Measurements from ENCODE around the gene PAK1IP1.

The PAK1IP1 gene

GRCh38 chr6:10684618-10685017 is 10.2 kb upstream of the PAK1IP1 start:
- no peak for DNase-seq (ENCODE audit: low spot score)
- ChIA-PET POLR2A (ENCODE audit: low non-redundant PET) (no interaction called here), CTCF (interaction anchor here (0.7 kb wide), 1 partner anchor 199 kb away, joined by 4 read pairs; no protein-coding TSS in a partner anchor)
- H3K27ac ChIP-seq = no peak overlapping the region
- TF ChIP-seq, protein P1, sequence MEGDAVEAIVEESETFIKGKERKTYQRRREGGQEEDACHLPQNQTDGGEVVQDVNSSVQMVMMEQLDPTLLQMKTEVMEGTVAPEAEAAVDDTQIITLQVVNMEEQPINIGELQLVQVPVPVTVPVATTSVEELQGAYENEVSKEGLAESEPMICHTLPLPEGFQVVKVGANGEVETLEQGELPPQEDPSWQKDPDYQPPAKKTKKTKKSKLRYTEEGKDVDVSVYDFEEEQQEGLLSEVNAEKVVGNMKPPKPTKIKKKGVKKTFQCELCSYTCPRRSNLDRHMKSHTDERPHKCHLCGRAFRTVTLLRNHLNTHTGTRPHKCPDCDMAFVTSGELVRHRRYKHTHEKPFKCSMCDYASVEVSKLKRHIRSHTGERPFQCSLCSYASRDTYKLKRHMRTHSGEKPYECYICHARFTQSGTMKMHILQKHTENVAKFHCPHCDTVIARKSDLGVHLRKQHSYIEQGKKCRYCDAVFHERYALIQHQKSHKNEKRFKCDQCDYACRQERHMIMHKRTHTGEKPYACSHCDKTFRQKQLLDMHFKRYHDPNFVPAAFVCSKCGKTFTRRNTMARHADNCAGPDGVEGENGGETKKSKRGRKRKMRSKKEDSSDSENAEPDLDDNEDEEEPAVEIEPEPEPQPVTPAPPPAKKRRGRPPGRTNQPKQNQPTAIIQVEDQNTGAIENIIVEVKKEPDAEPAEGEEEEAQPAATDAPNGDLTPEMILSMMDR (conservative IDR thresholded peaks at IDR 0.05; ENCODE audit: low read depth) = no peak

DNA sequence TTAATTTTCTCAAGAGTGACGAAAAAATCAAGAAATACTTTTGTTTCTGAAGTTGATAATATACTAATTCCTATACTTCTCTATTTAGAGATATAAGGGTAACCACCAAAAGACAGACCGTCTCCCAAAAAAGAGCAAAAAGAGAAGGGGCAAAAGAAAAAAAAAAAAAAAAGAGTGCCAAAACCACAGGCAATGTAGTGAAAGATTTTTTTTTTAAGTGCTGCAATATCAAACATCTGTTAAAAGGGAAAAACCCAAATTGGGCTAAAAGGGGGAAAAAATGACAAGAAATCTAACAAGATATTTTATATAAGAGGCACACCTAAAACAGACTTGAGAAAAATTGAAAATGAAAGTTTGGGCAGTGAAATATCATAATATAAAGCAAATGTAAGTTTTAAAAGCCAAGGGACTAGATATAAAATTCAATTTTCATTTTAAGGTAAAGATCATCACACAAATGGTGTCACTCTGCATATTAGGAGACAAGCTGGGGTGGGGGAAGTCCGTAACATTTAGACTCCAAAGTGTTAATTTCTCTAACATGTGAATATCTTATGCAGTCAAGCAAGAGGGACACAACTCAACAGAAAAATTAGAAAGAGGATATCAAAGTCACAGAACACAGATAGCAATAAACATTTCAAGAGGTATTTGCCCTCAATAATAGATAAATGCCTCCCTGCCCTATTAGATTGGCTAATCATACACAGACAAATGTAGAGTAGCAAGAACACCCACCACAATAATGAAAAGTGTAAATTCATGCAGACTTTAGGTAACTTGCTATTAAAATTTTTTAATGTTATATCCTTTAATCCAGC is 9.5 kb upstream of the PAK1IP1 start:
- DNase-seq (ENCODE audit: low spot score) = no peak
- H3K27ac ChIP-seq = no peak overlapping the region
- CTCF ChIA-PET = no interaction called here
- TF ChIP-seq, protein P1 (conservative IDR thresholded peaks at IDR 0.05; ENCODE audit: low read depth) = no peak
- POLR2A ChIA-PET (ENCODE audit: low non-redundant PET) = no interaction called here

GRCh38 chr6:10686901-10687300 is 7.9 kb upstream of the PAK1IP1 start:
- DNase-seq (ENCODE audit: low spot score) = no peak
- no peak overlapping the region for H3K27ac ChIP-seq
- ChIA-PET POLR2A (ENCODE audit: low non-redundant PET) (no interaction called here), CTCF (interaction anchor here (0.6 kb wide), 2 partner anchors 186 to 202 kb away, joined by 3 read pairs; no protein-coding TSS in a partner anchor)
- TF ChIP-seq, protein P1 (conservative IDR thresholded peaks at IDR 0.05; ENCODE audit: low read depth) = no peak

DNA sequence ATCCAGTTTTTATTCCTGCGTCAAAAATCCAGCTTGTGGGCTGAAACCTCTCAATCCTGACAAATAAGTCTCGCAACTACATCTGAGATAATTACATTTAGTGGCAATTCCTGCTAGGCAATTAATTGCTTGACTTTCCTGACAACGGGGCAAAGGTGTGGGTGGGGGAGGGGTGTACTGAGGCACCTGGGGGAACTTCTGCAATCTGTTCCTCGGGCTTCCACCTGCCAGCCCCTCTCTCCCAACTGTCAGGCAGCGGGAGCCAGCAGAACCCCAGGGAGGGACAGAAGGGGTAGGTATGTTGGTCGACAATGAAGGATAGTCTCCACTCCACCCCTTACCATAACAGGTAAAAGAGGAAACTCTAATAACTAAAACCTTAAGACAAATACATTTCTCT is 7.2 kb upstream of the PAK1IP1 start:
- CTCF ChIA-PET = interaction anchor here (0.6 kb wide), 1 partner anchor 10 kb away, joined by 5 read pairs; no protein-coding TSS in a partner anchor

GRCh38 chr6:10690651-10691445 is 3.9 kb upstream of the PAK1IP1 start:
- ChIA-PET CTCF (no interaction called here), POLR2A (ENCODE audit: low non-redundant PET) (interaction anchor here (0.6 kb wide), 1 partner anchor 203 kb away, joined by 3 read pairs; no protein-coding TSS in a partner anchor)
- TF ChIP-seq, protein P1 (conservative IDR thresholded peaks at IDR 0.05; ENCODE audit: low read depth) = no peak
- DNase-seq (ENCODE audit: low spot score) = no peak
- H3K27ac ChIP-seq = no peak overlapping the region

More for the DNA sequence above, 7.2 kb upstream of the PAK1IP1 start:
- POLR2A ChIA-PET (ENCODE audit: low non-redundant PET) = no interaction called here
- no peak overlapping the region for H3K27ac ChIP-seq
- no peak for DNase-seq (ENCODE audit: low spot score)
- TF ChIP-seq, protein P1 (conservative IDR thresholded peaks at IDR 0.05; ENCODE audit: low read depth) = no peak

DNA sequence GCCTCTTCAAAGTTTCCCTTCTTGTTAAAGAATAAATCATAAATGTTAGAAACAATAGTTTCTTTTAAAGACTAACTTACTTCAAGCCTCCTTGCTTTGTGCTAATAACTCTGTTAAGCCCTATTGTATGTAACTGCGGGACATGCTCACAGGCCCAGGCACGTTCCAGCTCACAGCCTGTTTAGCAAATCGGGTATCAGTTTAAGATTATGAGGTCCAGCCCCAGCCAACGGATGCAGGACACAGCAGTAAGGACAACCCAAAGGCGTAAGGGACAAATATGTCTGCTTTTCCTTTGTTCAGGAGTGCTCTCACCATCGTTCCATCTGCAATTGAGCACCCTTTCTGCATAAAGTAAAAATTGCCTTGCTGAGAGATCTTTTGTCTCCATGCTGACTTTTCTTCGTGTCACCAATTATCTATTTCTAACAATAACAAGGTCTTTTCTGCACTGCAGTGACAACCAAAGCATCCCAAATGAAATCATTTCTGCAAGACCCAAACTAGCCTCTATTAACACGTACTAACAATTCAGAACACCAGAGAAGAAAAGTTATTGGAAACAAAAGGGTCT is 1.7 kb upstream of the PAK1IP1 start:
- no peak overlapping the region for H3K27ac ChIP-seq
- ChIA-PET POLR2A (ENCODE audit: low non-redundant PET) (no interaction called here), CTCF (no interaction called here)
- no peak for DNase-seq (ENCODE audit: low spot score)
- TF ChIP-seq, protein P1 (conservative IDR thresholded peaks at IDR 0.05; ENCODE audit: low read depth) = no peak
